GM20000 (cell line): ENCODE measurements around the gene GLYATL3.

Source experiments
- DNase-seq: peaks from one replicate; pipeline ENCODE4 v3.0.0; 2012; ENCODE audit warnings: low spot score
- CTCF ChIP-seq: IDR thresholded peaks from 2 replicates; pipeline ENCODE4 v1.5.1; 2012; ENCODE audit warnings: mild to moderate bottlenecking, control low read depth; ENCODE audit errors: extremely low read depth, missing control alignments

The GLYATL3 gene

DNA sequence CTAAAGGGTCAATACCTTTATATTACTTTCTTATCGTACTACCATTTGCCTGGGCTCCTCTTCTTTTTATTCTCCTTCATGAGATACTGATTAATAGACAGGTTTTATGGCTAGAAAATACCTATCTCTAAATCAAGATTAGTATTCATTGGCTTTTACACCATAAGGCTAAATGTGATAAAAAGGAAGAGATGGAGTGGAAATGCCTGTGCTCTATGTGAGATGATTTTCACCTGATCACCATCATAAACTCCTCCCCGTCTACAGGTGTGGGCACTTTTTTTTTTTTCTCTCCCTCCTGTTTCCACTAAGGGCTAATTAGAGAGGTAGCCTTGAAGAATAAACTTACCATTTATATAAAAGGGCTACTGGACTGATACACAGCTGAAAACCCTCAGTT lies at the start of gene GLYATL3:
GLYATL3 (plus strand) TSS at position 301 of the 400 bp plus-strand sequence. CDS start 12,068 bp downstream, outside the sequence.
- no peak for DNase-seq
- TF ChIP-seq CTCF, result no peak

DNA sequence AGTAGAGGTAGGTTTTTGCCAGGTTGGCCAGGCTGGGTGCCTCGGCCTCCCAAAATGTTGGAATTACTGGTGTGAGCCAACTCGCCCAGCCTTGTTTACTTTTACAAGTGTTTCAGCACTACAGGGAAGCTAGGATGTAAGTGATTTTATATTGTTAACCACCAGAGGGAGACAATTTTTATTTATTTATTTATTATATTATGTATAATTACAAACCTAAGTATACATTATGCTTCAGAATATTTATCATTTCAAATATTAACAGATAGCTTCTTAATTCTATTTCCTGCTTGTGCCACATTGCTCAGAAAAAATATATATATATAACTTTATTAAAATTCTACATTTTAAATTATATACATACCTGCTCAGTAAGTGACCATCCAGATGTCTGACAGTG lies 46.5 kb upstream of the GLYATL3 start:
- no peak for DNase-seq

DNA sequence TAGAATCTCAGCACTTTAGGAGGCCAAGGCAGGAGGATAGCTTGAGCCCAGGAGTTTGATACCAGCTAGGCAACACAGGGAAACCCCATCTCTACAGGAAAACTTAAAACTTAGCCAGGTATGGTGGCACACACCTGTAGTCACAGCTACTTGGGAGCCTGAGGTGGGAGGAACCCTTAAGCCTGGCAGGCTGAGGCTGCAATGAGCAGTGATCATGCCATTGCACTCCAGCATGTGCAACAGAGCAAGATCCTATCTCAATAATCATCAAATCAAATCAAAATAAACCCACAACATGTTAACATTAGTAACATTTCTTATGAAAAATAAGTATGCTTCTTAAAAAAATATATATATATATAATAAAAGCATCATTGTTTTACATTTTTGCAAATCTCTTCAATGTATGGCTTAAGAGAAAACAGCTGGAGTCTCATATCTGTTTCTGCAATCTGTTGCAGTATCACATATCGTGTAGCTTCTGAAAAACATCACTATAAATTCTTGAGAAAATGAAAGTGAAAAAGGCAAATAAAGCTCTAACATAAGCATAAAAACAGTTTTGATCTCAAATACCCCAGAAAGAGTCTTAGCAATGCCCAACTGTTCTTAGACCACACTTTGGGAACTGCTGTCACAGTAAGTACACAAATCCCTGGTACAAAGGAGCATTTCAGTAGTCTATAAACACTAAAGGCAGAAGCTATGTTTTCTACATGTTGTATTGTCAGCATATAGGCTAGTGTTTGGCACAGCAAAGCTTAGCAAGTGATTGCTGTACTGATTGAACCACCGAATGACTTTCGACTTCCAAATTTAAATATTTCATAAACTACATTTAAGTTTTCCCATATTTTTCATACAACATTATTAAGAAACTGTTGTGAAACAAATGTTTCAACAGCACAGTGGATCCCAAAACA lies 44.7 kb upstream of the GLYATL3 start:
- no peak for TF ChIP-seq CTCF
- no peak for DNase-seq

More for the DNA sequence above, 46.5 kb upstream of the GLYATL3 start:
- no peak for TF ChIP-seq CTCF

- TF ChIP-seq CTCF, result no peak
- DNase-seq, result no peak
Measured at GRCh38 chr6:49457771-49458170, 42.0 kb upstream of the GLYATL3 start.

DNA sequence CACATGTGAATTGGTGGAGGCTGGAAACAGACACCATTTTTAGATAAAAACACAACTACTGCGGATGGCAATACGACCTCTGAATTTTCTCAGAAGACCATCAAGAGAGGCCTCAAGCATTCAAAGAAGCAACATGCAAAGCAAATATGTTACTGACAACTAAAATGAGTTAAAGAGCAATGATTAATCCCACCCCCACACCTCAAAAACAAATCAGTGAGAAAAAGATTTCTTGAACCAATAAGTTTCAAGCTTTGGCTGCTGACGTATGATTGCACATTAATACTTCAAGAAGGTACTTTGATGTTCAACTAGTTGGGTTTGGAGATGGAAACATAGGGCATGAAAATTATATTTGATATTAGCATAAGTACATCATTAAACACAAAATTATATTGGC lies 37.7 kb upstream of the GLYATL3 start:
- TF ChIP-seq CTCF, result no peak
- no peak for DNase-seq

DNA sequence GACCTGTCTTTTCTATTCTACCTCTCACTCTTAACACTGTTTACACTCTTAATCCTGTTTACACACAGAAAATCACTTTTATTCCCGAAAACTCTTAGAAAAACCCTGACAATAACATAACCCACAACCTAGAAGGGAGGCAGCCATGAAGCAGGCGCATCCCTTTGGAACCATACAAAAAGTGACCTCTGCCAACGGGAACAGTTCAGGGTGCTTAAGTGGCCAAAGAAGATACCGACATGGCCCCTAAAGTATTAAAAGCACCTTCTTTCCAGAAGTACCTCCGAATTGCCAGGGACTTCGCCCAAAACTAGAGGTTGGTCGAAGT lies 37.2 kb upstream of the GLYATL3 start:
- DNase-seq, result no peak
- TF ChIP-seq CTCF, result no peak

- TF ChIP-seq CTCF, result no peak
- DNase-seq, result peak; percentile 90
Measured at GRCh38 chr6:49462927-49463611, 36.7 kb upstream of the GLYATL3 start, which contains the start of the genes CENPQ and MMUT. Gene CENPQ, plus strand, starts transcription at chr6:49463370. Its CDS starts 6,807 bp downstream, at chr6:49470177. Gene MMUT, minus strand, starts transcription at chr6:49463253. Its CDS starts 3,787 bp downstream, at chr6:49459466.
